SK-N-SH (cell line): ENCODE data around the gene MTMR1.

Experiments
- CTCF ChIP-seq: fragments of 200-600 bp; sonication (generic); IDR thresholded peaks from 2 replicates; pipeline ENCODE4 v1.6.1; 2017; ENCODE audit warnings: antibody characterized with exemption, mild to moderate bottlenecking, moderate library complexity
- FOSL2 ChIP-seq: IDR thresholded peaks from 2 replicates; pipeline ENCODE4 v1.4.0; 2012; ENCODE audit warnings: low read depth, mild to moderate bottlenecking, moderate library complexity, borderline replicate concordance
- POLR2AphosphoS5 ChIP-seq: IDR thresholded peaks from 2 replicates; pipeline ENCODE4 v1.6.1; 2012; ENCODE audit warnings: low read depth, low read length
- RAD21 ChIP-seq: IDR thresholded peaks from 2 replicates; pipeline ENCODE4 v1.6.1; 2012; ENCODE audit warnings: mild to moderate bottlenecking, low read length
- SIN3A ChIP-seq: IDR thresholded peaks from 2 replicates; pipeline ENCODE4 v1.6.1; 2012; ENCODE audit warnings: low read depth, mild to moderate bottlenecking, low read length, moderate library complexity, borderline replicate concordance
- YY1 ChIP-seq: IDR thresholded peaks from 2 replicates; pipeline ENCODE4 v1.4.0; 2012; ENCODE audit warnings: low read depth, mild to moderate bottlenecking
- TF ChIP-seq, protein P1 (sequence below): IDR thresholded peaks from 2 replicates; pipeline ENCODE4 v1.4.0; 2012; ENCODE audit warnings: low read depth

DNA sequence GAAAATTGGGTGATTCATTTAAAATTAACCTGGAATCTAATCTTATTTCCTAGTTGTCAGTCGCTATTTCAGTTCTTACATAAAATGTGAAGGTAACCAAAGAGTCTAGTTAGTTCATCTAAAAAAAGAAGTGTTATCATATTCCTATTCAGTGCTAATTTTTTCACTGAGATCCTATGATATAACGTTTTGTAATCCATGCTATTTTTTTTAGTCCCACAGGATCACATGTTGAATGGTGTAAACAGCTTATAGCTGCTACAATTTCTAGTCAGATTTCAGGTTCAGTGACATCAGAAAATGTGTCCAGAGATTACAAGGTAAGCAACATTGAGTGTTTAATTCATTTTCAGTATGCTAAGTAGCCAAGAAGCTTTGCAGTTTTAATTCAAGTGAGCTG lies 5.8 kb downstream of the MTMR1 start:
- TF ChIP-seq CTCF (no peak), FOSL2 (no peak), POLR2AphosphoS5 (no peak), RAD21 (no peak), YY1 (no peak), SIN3A (no peak)
- TF ChIP-seq, protein P1, sequence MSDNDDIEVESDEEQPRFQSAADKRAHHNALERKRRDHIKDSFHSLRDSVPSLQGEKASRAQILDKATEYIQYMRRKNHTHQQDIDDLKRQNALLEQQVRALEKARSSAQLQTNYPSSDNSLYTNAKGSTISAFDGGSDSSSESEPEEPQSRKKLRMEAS, result no peak
